ENCODE data around the gene RLN3. TPM values are rescaled to one million over a fixed set of nuclear protein-coding genes. Genes with fewer than 3 reads are reported as not detected.
"Not testable (repeated sequence)": the region's sequence is repeated elsewhere in the genome, so short reads cannot be mapped to it uniquely, and the experiment has no call there.

The RLN3 gene
- total RNA-seq, 2 donors from 2014 or later = not detected

GRCh38 chr19:14039181-14039580 lies 11.2 kb downstream of the RLN3 start:
- H3K4me3 Mint-ChIP-seq = no peak overlapping the region
- no peaks in the 10 kb centered on the region for H3K9me3 Mint-ChIP-seq
- H3K27me3 Mint-ChIP-seq (ENCODE audit: low read depth) = no peaks in the 10 kb centered on the region
- peaks cover 2 to 22% of the 10 kb centered on the region in 2 donors for H3K36me3 Mint-ChIP-seq (ENCODE audit: insufficient read depth in 2 of 2)
- no peak for DNase-seq
- no peak overlapping the region for H3K27ac Mint-ChIP-seq
- peaks cover 14% of the 10 kb centered on the region for H3K4me1 Mint-ChIP-seq (ENCODE audit: low read depth)
- no peak for ATAC-seq (replicated peaks in 1 of 2)

- DNase-seq (peak; percentile 36 to 50), ATAC-seq (replicated peaks in 1 of 2) (peak; percentile 58 to 67)
- not testable (repeated sequence) for H3K27me3 Mint-ChIP-seq (ENCODE audit: low read depth); H3K9me3 Mint-ChIP-seq; H3K4me3 Mint-ChIP-seq; H3K4me1 Mint-ChIP-seq (ENCODE audit: low read depth)
- Mint-ChIP-seq H3K36me3 (ENCODE audit: insufficient read depth in 2 of 2) (peaks cover 2 to 15% of the 10 kb centered on the region in 2 donors), H3K27ac (peak overlapping the region; percentile 18)
These were observed 15.0 kb downstream of the RLN3 start for GRCh38 chr19:14042659-14043608.

- H3K4me3 Mint-ChIP-seq; H3K27me3 Mint-ChIP-seq (ENCODE audit: low read depth); ATAC-seq (replicated peaks in 1 of 2); H3K4me1 Mint-ChIP-seq (ENCODE audit: low read depth); DNase-seq; H3K27ac Mint-ChIP-seq; H3K9me3 Mint-ChIP-seq: not testable (repeated sequence)
- H3K36me3 Mint-ChIP-seq (ENCODE audit: insufficient read depth in 2 of 2) = peaks cover 13 to 33% of the 10 kb centered on the region in 2 donors
These were observed 19.9 kb downstream of the RLN3 start for GRCh38 chr19:14047866-14048265.

- Mint-ChIP-seq H3K36me3 (ENCODE audit: insufficient read depth in 2 of 2) (peaks cover 13 to 30% of the 10 kb centered on the region in 2 donors), H3K27me3 (ENCODE audit: low read depth) (no peaks in the 10 kb centered on the region), H3K4me1 (ENCODE audit: low read depth) (peaks cover 5% of the 10 kb centered on the region), H3K4me3 (no peak overlapping the region), H3K9me3 (no peaks in the 10 kb centered on the region), H3K27ac (peak overlapping the region; percentile 28)
- DNase-seq (peak; percentile 74 to 81), ATAC-seq (replicated peaks in 1 of 2) (peak; percentile 78 to 84)
These were observed 20.6 kb downstream of the RLN3 start for GRCh38 chr19:14048443-14049153.

GRCh38 chr19:14050512-14050911 lies 22.6 kb downstream of the RLN3 start:
- H3K4me1 Mint-ChIP-seq (ENCODE audit: low read depth) = peaks cover 5% of the 10 kb centered on the region
- ATAC-seq (replicated peaks in 1 of 2) (no peak), DNase-seq (no peak)
- H3K36me3 Mint-ChIP-seq (ENCODE audit: insufficient read depth in 2 of 2) = peaks cover 13 to 30% of the 10 kb centered on the region in 2 donors
- H3K27me3 Mint-ChIP-seq (ENCODE audit: low read depth) = no peaks in the 10 kb centered on the region
- H3K9me3 Mint-ChIP-seq = no peaks in the 10 kb centered on the region
- no peak overlapping the region for H3K4me3 Mint-ChIP-seq
- H3K27ac Mint-ChIP-seq = no peak overlapping the region

GRCh38 chr19:14050961-14051360 lies 23.0 kb downstream of the RLN3 start:
- H3K4me3 Mint-ChIP-seq; H3K9me3 Mint-ChIP-seq; DNase-seq; H3K4me1 Mint-ChIP-seq (ENCODE audit: low read depth); H3K27ac Mint-ChIP-seq; ATAC-seq (replicated peaks in 1 of 2); H3K27me3 Mint-ChIP-seq (ENCODE audit: low read depth): not testable (repeated sequence)
- H3K36me3 Mint-ChIP-seq (ENCODE audit: insufficient read depth in 2 of 2) = peaks cover 13 to 30% of the 10 kb centered on the region in 2 donors

GRCh38 chr19:14051980-14052379 lies 24.0 kb downstream of the RLN3 start:
- Mint-ChIP-seq H3K9me3 (no peaks in the 10 kb centered on the region), H3K4me1 (ENCODE audit: low read depth) (peaks cover 5% of the 10 kb centered on the region), H3K36me3 (ENCODE audit: insufficient read depth in 2 of 2) (peaks cover 13 to 30% of the 10 kb centered on the region in 2 donors), H3K27me3 (ENCODE audit: low read depth) (no peaks in the 10 kb centered on the region), H3K27ac (no peak overlapping the region), H3K4me3 (no peak overlapping the region)
- DNase-seq (no peak), ATAC-seq (replicated peaks in 1 of 2) (no peak)

GRCh38 chr19:14052470-14052869 lies 24.5 kb downstream of the RLN3 start:
- Mint-ChIP-seq H3K27ac (no peak overlapping the region), H3K36me3 (ENCODE audit: insufficient read depth in 2 of 2) (peaks cover 13 to 27% of the 10 kb centered on the region in 2 donors), H3K4me1 (ENCODE audit: low read depth) (peaks cover 5% of the 10 kb centered on the region), H3K4me3 (no peak overlapping the region), H3K9me3 (no peaks in the 10 kb centered on the region), H3K27me3 (ENCODE audit: low read depth) (no peaks in the 10 kb centered on the region)
- DNase-seq = no peak
- ATAC-seq (replicated peaks in 1 of 2) = no peak

- peaks cover 13 to 27% of the 10 kb centered on the region in 2 donors for H3K36me3 Mint-ChIP-seq (ENCODE audit: insufficient read depth in 2 of 2)
- no peaks in the 10 kb centered on the region for H3K9me3 Mint-ChIP-seq
- peaks cover 5% of the 10 kb centered on the region for H3K27me3 Mint-ChIP-seq (ENCODE audit: low read depth)
- DNase-seq (no peak), ATAC-seq (replicated peaks in 1 of 2) (no peak)
- H3K27ac Mint-ChIP-seq = no peak overlapping the region
- peaks cover 11% of the 10 kb centered on the region for H3K4me1 Mint-ChIP-seq (ENCODE audit: low read depth)
- H3K4me3 Mint-ChIP-seq = no peak overlapping the region
These were observed 25.1 kb downstream of the RLN3 start for GRCh38 chr19:14053032-14053431.

- H3K9me3 Mint-ChIP-seq = no peaks in the 10 kb centered on the region
- no peak overlapping the region for H3K27ac Mint-ChIP-seq
- no peak overlapping the region for H3K4me3 Mint-ChIP-seq
- H3K27me3 Mint-ChIP-seq (ENCODE audit: low read depth) = peaks cover 9% of the 10 kb centered on the region
- H3K36me3 Mint-ChIP-seq (ENCODE audit: insufficient read depth in 2 of 2) = peaks cover 8 to 23% of the 10 kb centered on the region in 2 donors
- no peak for DNase-seq
- H3K4me1 Mint-ChIP-seq (ENCODE audit: low read depth) = peaks cover 12% of the 10 kb centered on the region
- no peak for ATAC-seq (replicated peaks in 1 of 2)
These were observed 25.6 kb downstream of the RLN3 start for GRCh38 chr19:14053500-14053899.

- peaks cover 7 to 21% of the 10 kb centered on the region in 2 donors for H3K36me3 Mint-ChIP-seq (ENCODE audit: insufficient read depth in 2 of 2)
- H3K4me1 Mint-ChIP-seq (ENCODE audit: low read depth) = peaks cover 16% of the 10 kb centered on the region
- H3K27ac Mint-ChIP-seq = no peak overlapping the region
- ATAC-seq (replicated peaks in 1 of 2) (no peak), DNase-seq (no peak)
- no peaks in the 10 kb centered on the region for H3K9me3 Mint-ChIP-seq
- peaks cover 15% of the 10 kb centered on the region for H3K27me3 Mint-ChIP-seq (ENCODE audit: low read depth)
- no peak overlapping the region for H3K4me3 Mint-ChIP-seq
These were observed 26.2 kb downstream of the RLN3 start for GRCh38 chr19:14054099-14054498.

- H3K27ac Mint-ChIP-seq = no peak overlapping the region
- ATAC-seq (replicated peaks in 1 of 2) (peak in 1 of 2 donors; percentile 15), DNase-seq (no peak)
- no peaks in the 10 kb centered on the region for H3K9me3 Mint-ChIP-seq
- H3K4me3 Mint-ChIP-seq = no peak overlapping the region
- peaks cover 18% of the 10 kb centered on the region for H3K4me1 Mint-ChIP-seq (ENCODE audit: low read depth)
- H3K36me3 Mint-ChIP-seq (ENCODE audit: insufficient read depth in 2 of 2) = peaks cover 7 to 21% of the 10 kb centered on the region in 2 donors
- H3K27me3 Mint-ChIP-seq (ENCODE audit: low read depth) = peaks cover 22% of the 10 kb centered on the region
These were observed 26.8 kb downstream of the RLN3 start for GRCh38 chr19:14054721-14055120.

GRCh38 chr19:14055396-14055795 lies 27.4 kb downstream of the RLN3 start:
- no peak overlapping the region for H3K27ac Mint-ChIP-seq

More at GRCh38 chr19:14055396-14055795, 27.4 kb downstream of the RLN3 start:
- DNase-seq (no peak), ATAC-seq (replicated peaks in 1 of 2) (no peak)
- peaks cover 22% of the 10 kb centered on the region for H3K4me1 Mint-ChIP-seq (ENCODE audit: low read depth)
- H3K9me3 Mint-ChIP-seq = no peaks in the 10 kb centered on the region
- peaks cover 6 to 16% of the 10 kb centered on the region in 2 donors for H3K36me3 Mint-ChIP-seq (ENCODE audit: insufficient read depth in 2 of 2)
- peaks cover 27% of the 10 kb centered on the region for H3K27me3 Mint-ChIP-seq (ENCODE audit: low read depth)
- no peak overlapping the region for H3K4me3 Mint-ChIP-seq

Data from activated T-cell treated with anti-CD3 and anti-CD28 coated beads, Interleukin-2, amount 50 U/mL, for 72 hours (primary cell).